Smooth muscle cell (in vitro differentiated cells): ENCODE results near the gene TPO. TPM values are rescaled to one million over a fixed set of nuclear protein-coding genes. Genes with fewer than 3 reads are reported as not detected.

Experiments
- DNase-seq: peaks from one replicate; lab custom pipeline; 2025; ENCODE audit not compliant: unreplicated experiment; lab: John Stamatoyannopoulos, UW
- H2AFZ ChIP-seq: fragments of 200-600 bp; sonication (generic); 2 replicates; pipeline ENCODE4 v1.6.0; 2016; ENCODE audit warnings: antibody characterized with exemption, low read depth, mild to moderate bottlenecking
- H3F3A ChIP-seq: fragments of 200-600 bp; sonication (generic); 2 replicates; pipeline ENCODE4 v1.6.0; 2017; ENCODE audit warnings: antibody characterized with exemption, low read depth
- H3K27ac ChIP-seq: fragments of 200-600 bp; sonication (generic); 2 replicates; pipeline ENCODE4 v1.5.1; 2016; ENCODE audit warnings: low read depth, mild to moderate bottlenecking
- H3K27me3 ChIP-seq: fragments of 200-600 bp; sonication (generic); 2 replicates; pipeline ENCODE4 v1.6.1; 2016; ENCODE audit warnings: low read depth, mild to moderate bottlenecking
- H3K36me3 ChIP-seq: fragments of 200-600 bp; sonication (generic); 2 replicates; pipeline ENCODE4 v1.5.1; 2016; ENCODE audit warnings: low read depth
- H3K4me1 ChIP-seq: fragments of 200-600 bp; sonication (generic); 2 replicates; pipeline ENCODE4 v1.5.1; 2016; ENCODE audit warnings: low read depth
- H3K4me2 ChIP-seq: fragments of 200-600 bp; sonication (generic); 2 replicates; pipeline ENCODE4 v1.6.0; 2016; ENCODE audit warnings: mild to moderate bottlenecking
- H3K4me3 ChIP-seq: fragments of 200-600 bp; sonication (generic); 2 replicates; pipeline ENCODE4 v1.5.1; 2016; ENCODE audit warnings: mild to moderate bottlenecking
- H3K79me2 ChIP-seq: fragments of 200-600 bp; sonication (generic); 2 replicates; pipeline ENCODE4 v1.6.0; 2016; ENCODE audit warnings: low read depth, mild to moderate bottlenecking
- H3K9ac ChIP-seq: fragments of 200-600 bp; sonication (generic); 2 replicates; pipeline ENCODE4 v1.6.0; 2016; ENCODE audit warnings: low read depth
- H3K9me3 ChIP-seq: fragments of 200-600 bp; sonication (generic); replicated peaks from 2 replicates; pipeline ENCODE4 v1.5.1; 2016; ENCODE audit warnings: low read depth
- H4K20me1 ChIP-seq: fragments of 200-600 bp; sonication (generic); 2 replicates; pipeline ENCODE4 v1.6.0; 2016; ENCODE audit warnings: low read depth
- WGBS: methylation state at CpG from one replicate; pipeline ENCODE4 v1.1.7; 2016; ENCODE audit warnings: low lambda C conversion rate; 5-methylcytosine and 5-hydroxymethylcytosine counted together
- polyA plus RNA-seq: library from polyadenylated mRNA; unstranded; fragments of >200 nt; fragmentation: Nextera tagmentation; extraction: Ambion mirVana; gene quantifications from 2 replicates; pipeline ENCODE4 v1.2.1, GENCODE V29; 2016
- total RNA-seq: library from RNA; depleted of rRNA; stranded (reverse); fragments of >200 nt; gene quantifications from 2 replicates; pipeline ENCODE4 v1.2.3, GENCODE V29; 2014
- TF ChIP-seq, protein P1 (sequence below): fragments of 200-600 bp; sonication (generic); IDR thresholded peaks from 2 replicates; pipeline ENCODE4 v1.5.1; 2017; ENCODE audit warnings: borderline replicate concordance, mild to moderate bottlenecking, antibody characterized with exemption; ENCODE audit not compliant: insufficient read depth, poor library complexity, severe bottlenecking

TPO gene
- total and polyA plus RNA-seq, 2 experiments from 2014 or later, result not detected

DNA sequence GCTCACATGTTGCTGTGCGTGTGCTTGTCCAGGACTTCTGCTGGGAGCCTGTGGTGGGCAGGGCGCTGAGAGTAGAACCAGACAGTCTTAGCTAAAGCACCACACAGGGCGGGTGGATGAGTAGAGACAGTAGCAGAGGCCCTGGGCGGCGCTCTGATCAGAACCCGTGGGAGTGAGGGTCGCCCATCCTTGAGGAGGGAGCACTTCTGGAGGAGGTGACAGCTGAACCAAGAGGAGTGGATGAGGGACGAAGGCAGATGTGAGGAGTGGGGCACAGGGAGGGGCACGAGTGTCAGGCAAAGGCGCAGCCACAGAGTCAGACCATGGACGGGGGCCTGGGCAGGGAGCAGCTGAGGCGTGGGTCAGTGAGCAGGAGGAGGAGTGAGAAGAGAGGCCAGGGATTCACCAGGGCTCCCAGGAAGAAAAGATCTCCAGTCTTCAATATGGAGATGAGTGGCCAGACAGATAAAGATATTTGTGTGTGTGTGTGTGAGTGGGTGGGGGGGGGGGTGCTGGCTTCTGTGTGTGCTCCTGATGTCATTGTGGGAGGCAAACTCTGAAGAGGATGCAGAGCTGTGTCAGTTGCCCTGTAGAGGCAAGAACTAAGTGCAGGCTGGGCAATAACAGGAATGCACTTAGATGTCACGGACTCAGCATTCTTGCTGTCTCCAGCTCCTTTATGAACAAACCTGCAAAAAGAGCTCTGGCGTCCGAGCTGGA lies 79.6 kb downstream of the TPO start:
- H3K27me3 ChIP-seq, result no peaks in the 10 kb centered on the region
- no peaks in the 10 kb centered on the region for H3K4me1 ChIP-seq
- no peaks in the 10 kb centered on the region for H3K9me3 ChIP-seq
- TF ChIP-seq, protein P1, sequence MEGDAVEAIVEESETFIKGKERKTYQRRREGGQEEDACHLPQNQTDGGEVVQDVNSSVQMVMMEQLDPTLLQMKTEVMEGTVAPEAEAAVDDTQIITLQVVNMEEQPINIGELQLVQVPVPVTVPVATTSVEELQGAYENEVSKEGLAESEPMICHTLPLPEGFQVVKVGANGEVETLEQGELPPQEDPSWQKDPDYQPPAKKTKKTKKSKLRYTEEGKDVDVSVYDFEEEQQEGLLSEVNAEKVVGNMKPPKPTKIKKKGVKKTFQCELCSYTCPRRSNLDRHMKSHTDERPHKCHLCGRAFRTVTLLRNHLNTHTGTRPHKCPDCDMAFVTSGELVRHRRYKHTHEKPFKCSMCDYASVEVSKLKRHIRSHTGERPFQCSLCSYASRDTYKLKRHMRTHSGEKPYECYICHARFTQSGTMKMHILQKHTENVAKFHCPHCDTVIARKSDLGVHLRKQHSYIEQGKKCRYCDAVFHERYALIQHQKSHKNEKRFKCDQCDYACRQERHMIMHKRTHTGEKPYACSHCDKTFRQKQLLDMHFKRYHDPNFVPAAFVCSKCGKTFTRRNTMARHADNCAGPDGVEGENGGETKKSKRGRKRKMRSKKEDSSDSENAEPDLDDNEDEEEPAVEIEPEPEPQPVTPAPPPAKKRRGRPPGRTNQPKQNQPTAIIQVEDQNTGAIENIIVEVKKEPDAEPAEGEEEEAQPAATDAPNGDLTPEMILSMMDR, result no peak
- DNase-seq, result no peak
- H3K27ac ChIP-seq, result no peak overlapping the region
- no peak overlapping the region for H2AFZ ChIP-seq
- no peaks in the 10 kb centered on the region for H3F3A ChIP-seq
- H3K36me3 ChIP-seq, result no peaks in the 10 kb centered on the region
- no peaks in the 10 kb centered on the region for H3K79me2 ChIP-seq
- H3K9ac ChIP-seq, result no peak overlapping the region
- no peaks in the 10 kb centered on the region for H4K20me1 ChIP-seq
- H3K4me2 ChIP-seq, result no peak overlapping the region
- 87% methylated on average over 15 of the region's 15 CpGs for WGBS
- no peak overlapping the region for H3K4me3 ChIP-seq

DNA sequence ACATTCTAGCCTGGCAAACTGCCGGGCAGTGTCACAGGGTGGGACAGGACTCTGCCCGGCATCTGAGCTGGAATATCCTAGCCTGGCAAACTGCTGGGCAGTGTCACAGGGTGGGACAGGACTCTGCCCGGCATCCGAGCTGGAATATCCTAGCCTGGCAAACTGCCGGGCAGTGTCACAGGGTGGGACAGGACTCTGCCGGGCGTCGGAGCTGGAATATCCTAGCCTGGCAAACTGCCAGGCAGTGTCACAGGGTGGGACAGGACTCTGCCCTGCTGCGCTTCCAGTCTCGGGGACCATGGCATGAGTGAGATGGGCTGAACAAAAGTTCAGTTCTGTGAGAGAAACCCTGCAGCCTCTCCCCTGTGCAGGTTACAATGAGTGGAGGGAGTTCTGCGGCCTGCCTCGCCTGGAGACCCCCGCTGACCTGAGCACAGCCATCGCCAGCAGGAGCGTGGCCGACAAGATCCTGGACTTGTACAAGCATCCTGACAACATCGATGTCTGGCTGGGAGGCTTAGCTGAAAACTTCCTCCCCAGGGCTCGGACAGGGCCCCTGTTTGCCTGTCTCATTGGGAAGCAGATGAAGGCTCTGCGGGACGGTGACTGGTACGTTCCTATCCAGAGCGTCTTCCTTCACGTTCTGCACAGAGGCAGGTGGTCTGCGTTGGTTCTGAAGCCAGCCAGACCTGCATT lies 80.3 kb downstream of the TPO start:
- no peaks in the 10 kb centered on the region for H3F3A ChIP-seq
- TF ChIP-seq, protein P1, result no peak
- H3K36me3 ChIP-seq, result no peaks in the 10 kb centered on the region
- no peaks in the 10 kb centered on the region for H3K79me2 ChIP-seq
- H3K9ac ChIP-seq, result no peak overlapping the region
- H3K4me2 ChIP-seq, result no peak overlapping the region
- no peaks in the 10 kb centered on the region for H4K20me1 ChIP-seq
- WGBS, result 89% methylated on average over 24 of the region's 24 CpGs
- DNase-seq, result no peak
- no peaks in the 10 kb centered on the region for H3K27me3 ChIP-seq
- H3K27ac ChIP-seq, result no peak overlapping the region
- H3K4me1 ChIP-seq, result no peaks in the 10 kb centered on the region
- no peaks in the 10 kb centered on the region for H3K9me3 ChIP-seq
- H3K4me3 ChIP-seq, result no peak overlapping the region
- no peak overlapping the region for H2AFZ ChIP-seq

DNA sequence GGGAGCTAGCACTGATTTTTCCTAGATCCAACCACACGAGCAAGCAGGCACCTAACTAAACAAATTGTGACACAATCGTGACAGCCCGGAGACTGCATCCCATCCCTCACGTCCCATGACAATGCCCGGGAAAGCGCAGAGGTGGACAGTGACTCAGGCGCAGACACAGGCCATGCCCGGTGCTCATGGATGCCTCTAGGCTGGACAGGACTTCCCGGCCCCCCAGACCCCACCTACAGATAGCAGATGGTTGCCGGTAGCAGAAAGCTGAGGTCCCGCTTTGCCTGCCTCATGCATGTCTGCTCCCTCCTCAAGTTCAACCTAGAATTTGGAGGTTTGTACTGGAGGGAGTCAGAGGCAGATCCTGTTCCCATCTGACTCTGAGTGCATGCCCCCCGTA lies 81.0 kb downstream of the TPO start:
- Histone ChIP-seq H2AFZ (no peak overlapping the region), H3K79me2 (no peaks in the 10 kb centered on the region), H3K9me3 (no peaks in the 10 kb centered on the region), H3K27me3 (no peaks in the 10 kb centered on the region), H3K4me2 (no peak overlapping the region), H3K4me1 (no peaks in the 10 kb centered on the region), H3K36me3 (no peaks in the 10 kb centered on the region), H3K9ac (no peak overlapping the region), H4K20me1 (no peaks in the 10 kb centered on the region), H3F3A (no peaks in the 10 kb centered on the region), H3K4me3 (no peak overlapping the region), H3K27ac (no peak overlapping the region)
- TF ChIP-seq, protein P1, result no peak
- WGBS, result 88% methylated on average over 12 of the region's 12 CpGs
- no peak for DNase-seq
